ENCODE measurements around the gene MGAT4A. TPM values are rescaled to one million over a fixed set of nuclear protein-coding genes. Genes with fewer than 3 reads are reported as not detected.
A peak's percentile ranks its signal among the peaks of the same experiment; 100 is the strongest.

Gene MGAT4A
- total RNA-seq, 4 donors from 2014 or later: 12.6 to 50.0 (median 16.1) TPM

DNA sequence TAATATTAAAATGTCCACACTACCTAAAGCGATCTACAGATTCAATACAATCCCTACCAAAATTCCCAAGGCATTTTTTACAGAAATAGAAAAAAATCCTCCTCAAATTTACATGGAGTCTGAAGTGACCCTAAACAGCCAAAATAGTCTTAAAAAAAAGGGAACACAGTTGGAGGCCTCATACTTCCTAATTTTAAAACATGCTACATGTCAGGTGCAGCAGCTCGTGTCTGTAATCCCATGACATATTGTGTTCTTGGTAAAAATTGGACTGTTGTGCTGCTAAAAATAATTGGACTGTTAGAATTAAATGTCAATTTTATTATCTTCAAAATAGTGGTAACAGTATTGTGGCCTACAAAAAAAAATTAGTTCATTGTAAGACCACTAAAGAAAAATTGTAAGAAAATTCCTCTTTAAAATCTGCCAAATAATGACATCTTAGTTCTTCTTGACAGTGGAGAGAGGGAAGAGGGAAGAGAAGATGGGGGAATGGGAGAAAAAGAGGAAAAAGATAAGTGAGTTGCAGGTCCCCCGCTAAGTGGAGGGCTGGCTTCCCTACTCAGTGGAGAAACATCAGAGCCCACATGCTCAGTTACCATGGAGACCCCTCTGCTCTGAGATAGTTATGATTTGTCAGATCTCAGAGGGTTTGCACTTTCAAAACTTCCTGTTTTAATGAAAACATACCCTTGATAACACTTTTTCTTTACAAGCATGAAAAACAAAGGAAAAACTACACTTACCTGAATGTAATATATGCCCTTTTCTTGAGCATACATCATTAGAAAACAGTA is 76.0 kb downstream of the MGAT4A start:
- 80 to 81% methylated on average over 3 of the region's 3 CpGs for WGBS, 2 donors

DNA sequence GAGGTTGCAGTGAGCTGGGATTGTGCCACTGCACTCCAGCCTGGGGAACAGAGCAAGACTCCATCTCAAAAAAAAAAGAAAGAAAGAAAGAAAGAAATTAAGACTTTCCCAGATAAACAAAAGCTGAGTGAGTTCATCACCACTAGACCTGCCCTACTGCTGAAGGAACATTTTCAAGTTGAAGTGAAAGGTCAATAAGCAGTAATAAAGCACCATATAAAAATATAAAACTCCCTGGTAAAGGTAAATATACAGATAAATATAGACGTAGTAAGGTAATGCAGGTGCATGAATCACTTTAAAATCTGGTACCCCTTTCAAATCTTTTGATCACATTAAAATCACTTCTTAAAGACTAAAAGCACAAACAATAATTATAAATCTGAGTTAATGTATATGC is 79.9 kb downstream of the MGAT4A start:
- WGBS, 2 donors: 86% methylated on average over 1 of the region's 1 CpG
- Histone ChIP-seq H3K9me3 (peaks cover 0 to 4% (median 0%) of the 10 kb centered on the region in 4 donors), H3K4me3 (no peak overlapping the region), H3K27me3 (no peaks in the 10 kb centered on the region), H3K36me3 (peaks cover 0 to 17% (median 0%) of the 10 kb centered on the region in 3 donors), H3K27ac (no peak overlapping the region), H3K4me1 (peaks cover 0 to 4% (median 0%) of the 10 kb centered on the region in 4 donors)
- no peak for DNase-seq (ENCODE audit: low spot score in 2 of 2)
- TF ChIP-seq POLR2A (IDR thresholded peaks at IDR 0.05) (no peak), EP300 (IDR thresholded peaks at IDR 0.05) (no peak)
- TF ChIP-seq, protein P1, sequence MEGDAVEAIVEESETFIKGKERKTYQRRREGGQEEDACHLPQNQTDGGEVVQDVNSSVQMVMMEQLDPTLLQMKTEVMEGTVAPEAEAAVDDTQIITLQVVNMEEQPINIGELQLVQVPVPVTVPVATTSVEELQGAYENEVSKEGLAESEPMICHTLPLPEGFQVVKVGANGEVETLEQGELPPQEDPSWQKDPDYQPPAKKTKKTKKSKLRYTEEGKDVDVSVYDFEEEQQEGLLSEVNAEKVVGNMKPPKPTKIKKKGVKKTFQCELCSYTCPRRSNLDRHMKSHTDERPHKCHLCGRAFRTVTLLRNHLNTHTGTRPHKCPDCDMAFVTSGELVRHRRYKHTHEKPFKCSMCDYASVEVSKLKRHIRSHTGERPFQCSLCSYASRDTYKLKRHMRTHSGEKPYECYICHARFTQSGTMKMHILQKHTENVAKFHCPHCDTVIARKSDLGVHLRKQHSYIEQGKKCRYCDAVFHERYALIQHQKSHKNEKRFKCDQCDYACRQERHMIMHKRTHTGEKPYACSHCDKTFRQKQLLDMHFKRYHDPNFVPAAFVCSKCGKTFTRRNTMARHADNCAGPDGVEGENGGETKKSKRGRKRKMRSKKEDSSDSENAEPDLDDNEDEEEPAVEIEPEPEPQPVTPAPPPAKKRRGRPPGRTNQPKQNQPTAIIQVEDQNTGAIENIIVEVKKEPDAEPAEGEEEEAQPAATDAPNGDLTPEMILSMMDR (IDR thresholded peaks at IDR 0.05): no peak

More for the DNA sequence above, 76.0 kb downstream of the MGAT4A start:
- peak; percentile 29 to 53 for TF ChIP-seq EP300 (IDR thresholded peaks at IDR 0.05)
- TF ChIP-seq POLR2A (IDR thresholded peaks at IDR 0.05): no peak
- H3K27ac ChIP-seq: peak overlapping the region in 2 of 4 donors; percentile 20 to 57
- H3K9me3 ChIP-seq: peaks cover 0 to 4% (median 0%) of the 10 kb centered on the region in 4 donors
- DNase-seq (ENCODE audit: low spot score in 2 of 2): peak in 1 of 2 donors; percentile 47
- no peaks in the 10 kb centered on the region for H3K4me1 ChIP-seq
- H3K4me3 ChIP-seq: no peak overlapping the region
- H3K36me3 ChIP-seq: peaks cover 0 to 5% (median 0%) of the 10 kb centered on the region in 3 donors
- H3K27me3 ChIP-seq: no peaks in the 10 kb centered on the region

DNA sequence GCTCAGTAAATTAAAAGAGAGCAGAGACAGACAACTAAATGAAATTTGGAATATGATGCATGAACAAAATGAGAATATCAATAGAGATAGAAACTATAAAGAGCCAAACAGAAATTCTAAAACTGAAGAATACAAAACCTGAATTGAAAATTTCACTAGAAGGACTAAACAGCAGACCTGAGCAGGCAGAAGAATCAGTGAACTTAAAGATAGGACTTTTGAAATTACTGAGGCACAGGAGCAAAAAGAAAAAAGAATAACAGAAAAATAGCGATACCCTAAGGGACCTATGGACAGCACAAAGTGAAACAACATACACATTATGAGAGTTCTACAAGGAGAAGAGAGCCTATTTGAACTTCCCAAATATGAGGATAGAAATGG is 80.9 kb downstream of the MGAT4A start:
- TF ChIP-seq EP300 (IDR thresholded peaks at IDR 0.05) (no peak), POLR2A (IDR thresholded peaks at IDR 0.05) (no peak)
- TF ChIP-seq, protein P1 (IDR thresholded peaks at IDR 0.05): no peak
- Histone ChIP-seq H3K9me3 (peaks cover 0 to 4% (median 0%) of the 10 kb centered on the region in 4 donors), H3K4me3 (no peak overlapping the region), H3K27me3 (no peaks in the 10 kb centered on the region), H3K36me3 (peaks cover 0 to 17% (median 0%) of the 10 kb centered on the region in 3 donors), H3K4me1 (peaks cover 0 to 4% (median 0%) of the 10 kb centered on the region in 4 donors), H3K27ac (no peak overlapping the region)
- WGBS, 2 donors: 91 to 97% methylated on average over 1 of the region's 1 CpG
- no peak for DNase-seq (ENCODE audit: low spot score in 2 of 2)

DNA sequence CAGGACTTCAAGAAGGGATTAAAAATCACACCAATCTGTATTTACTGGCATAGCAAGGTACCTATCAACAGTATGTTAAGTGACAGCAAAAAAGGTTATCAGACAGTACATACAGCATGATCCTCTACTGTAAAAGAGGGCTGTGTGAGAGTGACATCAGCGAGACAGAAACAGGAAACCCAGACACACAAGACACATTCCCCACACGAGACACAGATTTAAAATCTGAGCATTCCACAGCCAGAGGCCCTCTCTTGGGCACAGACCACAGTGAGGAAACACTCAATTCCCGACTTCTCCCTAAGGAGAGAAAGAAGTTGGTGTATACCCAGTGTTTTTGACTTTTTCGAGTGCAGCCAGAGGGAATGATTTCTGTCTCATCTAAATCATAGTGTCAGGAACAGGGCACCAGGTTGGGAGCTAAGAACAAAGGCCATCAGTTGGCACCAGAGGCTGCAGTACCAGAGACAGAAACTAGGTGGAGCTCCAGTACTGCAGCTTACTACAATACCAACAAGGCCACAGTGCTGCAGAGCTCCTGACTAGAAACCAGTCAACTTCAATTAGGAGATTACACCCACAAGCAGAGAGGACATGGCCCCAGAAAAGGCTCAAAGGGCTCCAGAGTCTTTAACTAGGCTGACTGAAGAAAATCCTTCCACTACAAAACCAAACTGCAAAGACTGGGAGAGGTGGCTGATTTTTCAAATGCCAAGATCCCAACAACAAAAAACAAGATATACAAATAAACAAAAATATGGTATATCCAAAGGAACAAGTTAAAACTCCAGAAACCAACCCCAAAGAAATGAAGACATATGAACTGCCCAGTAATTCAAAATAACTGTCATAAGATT is 81.6 kb downstream of the MGAT4A start:
- TF ChIP-seq, protein P1 (IDR thresholded peaks at IDR 0.05): peak; percentile 93 to 98 (median 96)
- TF ChIP-seq EP300 (IDR thresholded peaks at IDR 0.05) (no peak), POLR2A (IDR thresholded peaks at IDR 0.05) (no peak)
- DNase-seq (ENCODE audit: low spot score in 2 of 2): peak; percentile 78 to 96

DNA sequence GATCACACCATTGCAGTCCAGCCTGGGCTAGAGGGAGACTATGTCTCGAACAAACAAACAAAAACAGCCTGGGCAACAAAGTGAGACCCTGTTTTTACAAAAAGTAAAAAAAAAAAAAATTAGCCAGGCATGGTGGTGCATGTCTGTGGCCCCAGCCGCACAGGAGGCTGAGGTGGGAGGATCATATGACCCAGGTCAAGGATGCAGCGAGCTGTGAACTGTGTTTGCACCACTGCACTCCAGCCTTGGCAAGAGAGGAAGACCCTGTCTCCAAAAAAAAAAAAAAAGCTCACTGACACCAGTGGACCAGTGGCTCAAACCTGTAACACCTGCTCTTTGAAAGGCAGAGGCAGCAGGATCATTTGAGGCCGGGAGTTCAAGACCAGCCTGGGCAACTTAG is 82.5 kb downstream of the MGAT4A start:
- H3K9me3 ChIP-seq: peaks cover 0 to 4% (median 0%) of the 10 kb centered on the region in 4 donors
- no peak for TF ChIP-seq POLR2A (IDR thresholded peaks at IDR 0.05)
- no peak for TF ChIP-seq EP300 (IDR thresholded peaks at IDR 0.05)
- TF ChIP-seq, protein P1 (IDR thresholded peaks at IDR 0.05): no peak
- H3K36me3 ChIP-seq: peaks cover 0 to 26% (median 0%) of the 10 kb centered on the region in 3 donors
- 85 to 88% methylated on average over 4 of the region's 4 CpGs for WGBS, 2 donors
- no peaks in the 10 kb centered on the region for H3K27me3 ChIP-seq
- DNase-seq (ENCODE audit: low spot score in 2 of 2): no peak
- H3K4me3 ChIP-seq: no peak overlapping the region
- peaks cover 0 to 4% (median 0%) of the 10 kb centered on the region in 4 donors for H3K4me1 ChIP-seq
- H3K27ac ChIP-seq: no peak overlapping the region

More for the DNA sequence above, 81.6 kb downstream of the MGAT4A start:
- WGBS, 2 donors: 15 to 26% methylated on average over 4 of the region's 4 CpGs
- no peak overlapping the region for H3K27ac ChIP-seq
- H3K9me3 ChIP-seq: peaks cover 0 to 4% (median 0%) of the 10 kb centered on the region in 4 donors
- H3K4me1 ChIP-seq: peaks cover 0 to 4% (median 0%) of the 10 kb centered on the region in 4 donors
- H3K4me3 ChIP-seq: no peak overlapping the region
- peaks cover 0 to 22% (median 0%) of the 10 kb centered on the region in 3 donors for H3K36me3 ChIP-seq
- H3K27me3 ChIP-seq: no peaks in the 10 kb centered on the region
